Ovary (tissue), 9 donors: ENCODE results near the gene PUSL1. TPM values are rescaled to one million over a fixed set of nuclear protein-coding genes. Genes with fewer than 3 reads are reported as not detected.
A peak's percentile ranks its signal among the peaks of the same experiment; 100 is the strongest.

Source experiments
- DNase-seq, 5 donors: peaks; one replicate each; pipeline ENCODE4 v3.0.0-alpha.2; 2019 to 2020
- H3K27ac ChIP-seq, 2 donors: fragments of 200-600 bp; one replicate each; pipeline versions ENCODE4 v1.5.1 to v1.8.0; 2019 to 2022
- H3K27me3 ChIP-seq: fragments of 200-600 bp; one replicate; pipeline ENCODE4 v1.8.0; 2022
- H3K36me3 ChIP-seq: fragments of 200-600 bp; sonication (generic); one replicate; pipeline ENCODE4 v1.5.1; 2019
- H3K4me1 ChIP-seq: one replicate; pipeline ENCODE4 v1.8.1; 2013; ENCODE audit warnings: mild to moderate bottlenecking, moderate library complexity; ENCODE audit not compliant: insufficient read depth
- H3K4me3 ChIP-seq: fragments of 200-600 bp; sonication (generic); one replicate; pipeline ENCODE4 v1.5.1; 2017
- H3K9me3 ChIP-seq, 2 donors: fragments of 200-600 bp in 1 of 2; sonication (generic) in 1 of 2; one replicate each; pipeline versions ENCODE4 v1.5.1 to v1.8.1; 2013 to 2019; ENCODE audit warnings: mild to moderate bottlenecking in 1 of 2, moderate library complexity in 1 of 2
- CTCF ChIP-seq, 3 donors: fragments of 450-650 bp in 2 of 3; fragments of 200-600 bp in 1 of 3; IDR thresholded peaks; one replicate each; pipeline versions ENCODE4 v1.5.1 to v1.8.0; 2016 to 2022; ENCODE audit warnings: antibody characterized with exemption in 3 of 3, mild to moderate bottlenecking in 1 of 3
- EP300 ChIP-seq: sonication (generic); formaldehyde crosslinking; IDR thresholded peaks from one replicate; pipeline ENCODE4 v1.6.1; 2017; ENCODE audit warnings: antibody characterized with exemption
- POLR2A ChIP-seq: fragments of 450-650 bp; IDR thresholded peaks from one replicate; pipeline ENCODE4 v1.6.1; 2017; ENCODE audit warnings: antibody characterized with exemption, mild to moderate bottlenecking, moderate library complexity
- WGBS, 3 donors: extraction: QIAGEN DNeasy Blood & Tissue Kit in 1 of 3; methylation state at CpG; one replicate each; pipeline versions ENCODE4 v1.1.5 to v1.1.7; 2013 to 2017; 5-methylcytosine and 5-hydroxymethylcytosine counted together
- intact Hi-C, 4 donors: fragments of 100-400 bp; cut with DNase I; formaldehyde crosslinking; loops; one replicate each; pipeline versions ENCODE4 v1.11.0 to v1.15.1; 2022 to 2023
- polyA plus RNA-seq, 2 donors: library from polyadenylated mRNA; stranded (reverse); fragments of 200-250 nt in 1 of 2; fragments of 350-450 nt in 1 of 2; fragmentation: Illumina TruSeq in 1 of 2; extraction: RNeasy Lipid Tissue Mini Kit (QIAGEN cat#74804) in 1 of 2; gene quantifications; one replicate each; pipeline ENCODE4 v1.2.3, GENCODE V29; 2013 to 2014
- total RNA-seq, 7 donors: library from RNA; depleted of rRNA in 2 of 7; stranded (reverse); fragments of >200 nt in 2 of 7; fragmentation: NEBNext Ultra II Directional in 3 of 7; extraction: Animal tissue kit (Norgen Biotek cat#: 25700) in 3 of 7; gene quantifications; one replicate each; pipeline versions ENCODE4 v1.1.0 to v1.2.4, GENCODE V29; 2016 to 2023
- donor health status: DM: no; HTN: no; CAD: no; lungs with moderate emphysema.
- donor health status: DM: no; HTN: no; CAD: no.
- donor health status: Bipolar disorder and iron deficiency.
- donor health status: DM: yes; HTN: yes; CAD: no.
- donor health status: DM: no; HTN: no; CAD: no.
- donor health status: DM: yes; HTN: yes; CAD: no.

The PUSL1 gene
- total and polyA plus RNA-seq, 9 donors = 0.18 to 27.6 (median 20.8) TPM

- peak overlapping the region; percentile 21 to 72 for H3K27ac ChIP-seq
- H3K27me3 ChIP-seq = no peaks in the 10 kb centered on the region
- DNase-seq = peak in 3 of 5 donors; percentile 63 to 71 (median 69)
- no peak overlapping the region for H3K4me3 ChIP-seq
- H3K9me3 ChIP-seq = no peaks in the 10 kb centered on the region
- intact Hi-C loops = no loop called here
- 40 to 42% (median 41%) methylated on average over 29 of the region's 29 CpGs for WGBS, 3 donors
- TF ChIP-seq EP300 (no peak), POLR2A (no peak), CTCF (IDR thresholded peaks at IDR 0.05) (no peak)
- H3K4me1 ChIP-seq = peaks cover 23% of the 10 kb centered on the region
- H3K36me3 ChIP-seq = no peaks in the 10 kb centered on the region
Observed at GRCh38 chr1:1351511-1352427, 43.4 kb downstream of the PUSL1 start.

GRCh38 chr1:1352786-1353388 is 44.5 kb downstream of the PUSL1 start:
- WGBS, 3 donors = 22 to 33% (median 27%) methylated on average over 4 to 5 of the region's 5 CpGs
- H3K4me1 ChIP-seq = peaks cover 17% of the 10 kb centered on the region
- no peak overlapping the region for H3K27ac ChIP-seq
- H3K36me3 ChIP-seq = no peaks in the 10 kb centered on the region
- H3K27me3 ChIP-seq = no peaks in the 10 kb centered on the region
- no peak for DNase-seq
- TF ChIP-seq EP300 = no peak
- TF ChIP-seq POLR2A = no peak
- TF ChIP-seq CTCF (IDR thresholded peaks at IDR 0.05) = no peak
- H3K9me3 ChIP-seq = no peaks in the 10 kb centered on the region
- H3K4me3 ChIP-seq = no peak overlapping the region
- intact Hi-C loops = no loop called here

- Histone ChIP-seq H3K36me3 (no peaks in the 10 kb centered on the region), H3K9me3 (no peaks in the 10 kb centered on the region), H3K4me1 (peaks cover 12% of the 10 kb centered on the region), H3K27ac (no peak overlapping the region), H3K27me3 (no peaks in the 10 kb centered on the region), H3K4me3 (no peak overlapping the region)
- WGBS, 3 donors = 62 to 78% (median 65%) methylated on average over 16 to 28 of the region's 28 CpGs
- intact Hi-C loops = no loop called here
- TF ChIP-seq CTCF (IDR thresholded peaks at IDR 0.05) (no peak), EP300 (no peak), POLR2A (no peak)
- DNase-seq = no peak
Observed at GRCh38 chr1:1353389-1354151, 45.2 kb downstream of the PUSL1 start.
